MM.1S (cell line): ENCODE data around the gene LIF.
"Not testable (repeated sequence)": the region's sequence is repeated elsewhere in the genome, so short reads cannot be mapped to it uniquely, and the experiment has no call there.

ENCODE experiments used
- DNase-seq: peaks from one replicate; pipeline ENCODE4 v3.0.0-alpha.2; 2015
- H2AFZ ChIP-seq: fragments of 300-600 bp; sonication (generic); 2 replicates; pipeline ENCODE4 v1.6.0; 2016; ENCODE audit warnings: antibody characterized with exemption, low read length
- H3F3A ChIP-seq: fragments of 300-600 bp; sonication (generic); 2 replicates; pipeline ENCODE4 v1.6.1; 2016; ENCODE audit warnings: mild to moderate bottlenecking, antibody characterized with exemption, low read length, moderate library complexity, mixed read lengths; ENCODE audit not compliant: insufficient read depth
- H3K27ac ChIP-seq: fragments of 300-600 bp; sonication (generic); 2 replicates; pipeline ENCODE4 v1.5.1; 2016; ENCODE audit warnings: mild to moderate bottlenecking, low read length
- H3K27me3 ChIP-seq: fragments of 300-600 bp; sonication (generic); replicated peaks from 2 replicates; pipeline ENCODE4 v1.6.0; 2016; ENCODE audit warnings: low read length; ENCODE audit not compliant: insufficient read depth
- H3K36me3 ChIP-seq: fragments of 300-600 bp; sonication (generic); replicated peaks from 2 replicates; pipeline ENCODE4 v1.6.1; 2016; ENCODE audit warnings: mild to moderate bottlenecking, low read length, mixed read lengths; ENCODE audit not compliant: insufficient read depth
- H3K4me1 ChIP-seq: fragments of 300-600 bp; sonication (generic); 2 replicates; pipeline ENCODE4 v1.6.1; 2016; ENCODE audit warnings: low read length, mixed read lengths
- H3K4me2 ChIP-seq: fragments of 300-600 bp; sonication (generic); 2 replicates; pipeline ENCODE4 v1.6.0; 2016; ENCODE audit warnings: low read depth, low read length
- H3K4me3 ChIP-seq: fragments of 300-600 bp; sonication (generic); 2 replicates; pipeline ENCODE4 v1.5.1; 2016; ENCODE audit warnings: low read length, mixed read lengths
- H3K79me2 ChIP-seq: fragments of 300-600 bp; sonication (generic); 2 replicates; pipeline ENCODE4 v1.6.1; 2016; ENCODE audit warnings: mixed run types, low read length, mixed read lengths
- H3K9ac ChIP-seq: fragments of 300-600 bp; sonication (generic); 2 replicates; pipeline ENCODE4 v1.6.1; 2016; ENCODE audit warnings: low read length, mixed read lengths
- H3K9me2 ChIP-seq: fragments of 300-600 bp; sonication (generic); replicated peaks from 2 replicates; pipeline ENCODE4 v1.6.1; 2016; ENCODE audit warnings: mild to moderate bottlenecking, low read length, mixed read lengths; ENCODE audit not compliant: insufficient read depth
- H3K9me3 ChIP-seq: fragments of 300-600 bp; sonication (generic); replicated peaks from 2 replicates; pipeline ENCODE4 v1.6.1; 2016; ENCODE audit warnings: mild to moderate bottlenecking, low read length, mixed read lengths; ENCODE audit not compliant: insufficient read depth
- H4K20me1 ChIP-seq: fragments of 300-600 bp; sonication (generic); 2 replicates; pipeline ENCODE4 v1.6.1; 2016; ENCODE audit warnings: mild to moderate bottlenecking, low read length, moderate library complexity, mixed read lengths; ENCODE audit not compliant: insufficient read depth
- EZH2 ChIP-seq: fragments of 300-600 bp; sonication (generic); optimal IDR thresholded peaks from 2 replicates; pipeline ENCODE3; 2017; ENCODE audit warnings: low read depth, mild to moderate bottlenecking, antibody characterized with exemption, low read length, mixed read lengths
- EZH2phosphoT487 ChIP-seq: fragments of 300-600 bp; sonication (generic); IDR thresholded peaks from 2 replicates; pipeline ENCODE4 v1.6.1; 2018; ENCODE audit warnings: antibody characterized with exemption, low read length
- TF ChIP-seq, protein P1 (sequence below): fragments of 300-600 bp; sonication (generic); IDR thresholded peaks from 2 replicates; pipeline ENCODE4 v1.5.1; 2016; ENCODE audit warnings: antibody characterized with exemption, low read length, mixed read lengths

Gene LIF

DNA sequence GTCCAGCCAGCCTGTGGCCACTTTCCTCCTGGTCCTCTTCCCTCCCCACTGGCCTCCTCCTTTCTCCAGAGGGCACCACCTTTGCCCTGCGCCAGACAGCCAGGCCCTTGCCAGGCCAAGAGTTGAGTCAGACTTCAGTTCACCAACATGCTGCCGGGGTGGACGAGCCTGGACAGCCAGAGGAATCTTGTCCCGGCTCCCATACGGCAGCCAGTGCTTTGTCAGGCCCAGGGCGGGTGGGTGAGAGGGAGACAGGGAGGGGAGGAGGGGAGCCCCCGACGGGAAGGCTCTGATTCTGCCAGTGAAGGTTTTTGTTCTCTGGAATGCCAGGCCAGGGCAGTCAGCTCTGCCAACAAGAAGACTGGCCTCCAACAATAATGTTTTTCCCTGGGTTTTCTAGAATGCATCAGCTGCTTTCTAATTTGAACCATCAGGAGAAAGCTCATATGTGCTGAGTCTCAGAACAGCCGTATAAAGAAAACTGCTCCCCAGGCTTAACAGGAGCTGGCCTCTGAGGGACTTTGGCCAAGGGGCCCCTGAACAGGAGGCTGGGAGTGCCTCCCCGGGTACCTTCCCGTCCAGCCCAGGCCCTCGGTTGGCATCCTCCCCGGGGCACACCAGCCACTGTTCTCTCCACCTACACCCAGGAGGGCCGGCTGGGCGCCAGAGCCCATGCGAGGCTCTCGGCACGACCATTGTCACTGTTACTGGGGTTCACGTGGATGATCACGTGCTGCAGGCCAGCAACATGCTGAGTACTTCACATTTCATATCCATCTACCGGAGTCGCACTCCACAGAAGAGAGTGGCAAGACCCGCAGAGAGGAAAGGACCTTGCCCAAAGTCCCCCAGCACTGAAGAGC, 28.6 kb downstream of the LIF start:
- no peaks in the 10 kb centered on the region for H3K79me2 ChIP-seq
- H3K27ac ChIP-seq: no peak overlapping the region
- peaks cover 12% of the 10 kb centered on the region for H3F3A ChIP-seq
- no peaks in the 10 kb centered on the region for H4K20me1 ChIP-seq
- no peaks in the 10 kb centered on the region for H3K9me3 ChIP-seq
- H3K9me2 ChIP-seq: no peaks in the 10 kb centered on the region
- H3K27me3 ChIP-seq: peaks cover 22% of the 10 kb centered on the region
- no peak overlapping the region for H3K4me2 ChIP-seq
- H3K36me3 ChIP-seq: no peaks in the 10 kb centered on the region
- no peak for DNase-seq
- no peak overlapping the region for H2AFZ ChIP-seq
- H3K9ac ChIP-seq: no peak overlapping the region
- no peak overlapping the region for H3K4me3 ChIP-seq
- peaks cover 23% of the 10 kb centered on the region for H3K4me1 ChIP-seq
- TF ChIP-seq EZH2: no peak

DNA sequence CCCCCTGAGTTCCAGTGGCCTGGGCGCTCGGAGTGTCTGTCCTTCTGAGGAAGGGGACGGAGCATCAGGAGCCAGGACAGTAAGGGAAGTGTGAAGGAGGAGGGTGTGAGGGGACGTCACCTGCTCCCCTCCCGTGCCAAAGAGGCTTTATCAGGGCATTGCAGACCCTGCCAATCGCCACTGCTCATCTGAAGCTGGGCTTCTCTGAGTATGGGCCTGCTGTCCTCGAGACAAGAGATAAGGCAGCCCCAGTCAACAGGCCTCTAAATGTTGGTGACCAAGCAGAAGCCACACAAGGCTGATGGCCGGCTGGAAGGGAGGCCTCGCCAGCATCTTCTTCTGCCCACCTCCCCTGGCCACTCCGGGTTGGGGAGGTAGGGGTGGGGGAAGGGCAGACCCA, 29.8 kb downstream of the LIF start:
- Histone ChIP-seq H3F3A (peaks cover 12% of the 10 kb centered on the region), H3K4me3 (no peak overlapping the region), H3K9me2 (no peaks in the 10 kb centered on the region), H3K79me2 (no peaks in the 10 kb centered on the region), H3K9ac (no peak overlapping the region), H3K27ac (no peak overlapping the region), H3K36me3 (no peaks in the 10 kb centered on the region), H3K27me3 (peaks cover 22% of the 10 kb centered on the region), H2AFZ (no peak overlapping the region), H4K20me1 (no peaks in the 10 kb centered on the region), H3K4me1 (peaks cover 18% of the 10 kb centered on the region), H3K9me3 (no peaks in the 10 kb centered on the region), H3K4me2 (no peak overlapping the region)
- DNase-seq: no peak
- TF ChIP-seq EZH2phosphoT487: no peak
- TF ChIP-seq EZH2: no peak
- TF ChIP-seq, protein P1, sequence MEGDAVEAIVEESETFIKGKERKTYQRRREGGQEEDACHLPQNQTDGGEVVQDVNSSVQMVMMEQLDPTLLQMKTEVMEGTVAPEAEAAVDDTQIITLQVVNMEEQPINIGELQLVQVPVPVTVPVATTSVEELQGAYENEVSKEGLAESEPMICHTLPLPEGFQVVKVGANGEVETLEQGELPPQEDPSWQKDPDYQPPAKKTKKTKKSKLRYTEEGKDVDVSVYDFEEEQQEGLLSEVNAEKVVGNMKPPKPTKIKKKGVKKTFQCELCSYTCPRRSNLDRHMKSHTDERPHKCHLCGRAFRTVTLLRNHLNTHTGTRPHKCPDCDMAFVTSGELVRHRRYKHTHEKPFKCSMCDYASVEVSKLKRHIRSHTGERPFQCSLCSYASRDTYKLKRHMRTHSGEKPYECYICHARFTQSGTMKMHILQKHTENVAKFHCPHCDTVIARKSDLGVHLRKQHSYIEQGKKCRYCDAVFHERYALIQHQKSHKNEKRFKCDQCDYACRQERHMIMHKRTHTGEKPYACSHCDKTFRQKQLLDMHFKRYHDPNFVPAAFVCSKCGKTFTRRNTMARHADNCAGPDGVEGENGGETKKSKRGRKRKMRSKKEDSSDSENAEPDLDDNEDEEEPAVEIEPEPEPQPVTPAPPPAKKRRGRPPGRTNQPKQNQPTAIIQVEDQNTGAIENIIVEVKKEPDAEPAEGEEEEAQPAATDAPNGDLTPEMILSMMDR: no peak

DNA sequence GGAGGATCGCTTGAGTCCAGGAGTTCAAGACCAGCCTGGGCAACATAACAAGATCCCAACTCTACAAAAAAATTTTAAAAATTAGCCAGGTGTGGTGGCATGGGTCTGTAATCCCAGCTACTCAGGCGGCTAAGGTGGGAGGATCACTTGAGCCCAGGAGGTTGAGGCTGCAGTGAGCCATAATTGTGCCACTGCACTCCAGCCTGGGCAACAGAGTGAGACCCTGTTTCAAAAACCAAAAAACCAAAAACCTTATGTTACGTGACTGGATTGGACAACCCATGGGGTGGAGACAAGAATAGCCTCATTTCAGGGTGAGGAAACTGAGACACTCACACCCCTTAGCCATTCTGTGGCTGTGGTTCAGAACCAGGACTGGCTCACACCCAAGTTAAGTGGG, 30.3 kb downstream of the LIF start:
- H3K4me2 ChIP-seq: not testable (repeated sequence)
- peaks cover 14% of the 10 kb centered on the region for H3K4me1 ChIP-seq
- peaks cover 12% of the 10 kb centered on the region for H3F3A ChIP-seq

DNA sequence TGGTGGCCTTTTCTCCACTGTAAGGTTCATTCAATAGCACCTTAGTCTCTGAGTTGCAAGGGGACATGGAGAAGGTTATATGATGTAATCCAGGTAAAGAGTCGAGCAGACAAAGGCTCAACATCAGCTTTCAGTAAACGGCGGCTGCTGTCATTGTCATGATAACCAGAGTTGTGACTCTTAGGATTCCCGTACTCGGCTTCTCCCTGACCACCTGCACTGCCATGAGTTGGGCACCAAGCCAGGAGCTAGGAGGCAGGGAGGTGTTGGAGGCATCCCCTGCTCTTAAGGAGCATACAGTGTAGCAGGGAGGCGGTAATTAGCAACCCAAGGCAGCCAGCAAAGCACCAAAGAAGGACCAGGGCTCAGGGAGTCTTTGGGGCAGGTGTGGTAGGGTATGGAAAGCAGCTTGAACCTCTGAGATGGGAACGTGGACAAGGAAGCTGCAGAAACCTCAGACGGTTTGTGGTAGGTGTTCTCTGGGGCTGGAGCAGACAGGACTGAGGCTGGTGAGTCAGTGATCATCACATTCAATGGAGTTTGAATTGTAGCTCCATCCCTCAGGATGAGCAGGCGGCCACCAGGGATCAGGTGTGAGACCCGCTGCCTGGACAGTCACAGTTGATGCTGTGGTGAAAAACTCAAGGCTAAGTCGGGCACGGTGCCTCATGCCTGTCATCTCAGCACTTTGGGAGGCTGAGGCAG, 31.7 kb downstream of the LIF start:
- H3K4me3 ChIP-seq: no peak overlapping the region
- H3K4me2 ChIP-seq: no peak overlapping the region
- DNase-seq: no peak
- no peaks in the 10 kb centered on the region for H3K36me3 ChIP-seq
- no peaks in the 10 kb centered on the region for H3K9me2 ChIP-seq
- no peaks in the 10 kb centered on the region for H3F3A ChIP-seq
- peaks cover 1% of the 10 kb centered on the region for H3K4me1 ChIP-seq
- no peak overlapping the region for H3K27ac ChIP-seq
- no peak overlapping the region for H3K9ac ChIP-seq
- no peaks in the 10 kb centered on the region for H3K9me3 ChIP-seq
- no peaks in the 10 kb centered on the region for H3K79me2 ChIP-seq
- H2AFZ ChIP-seq: no peak overlapping the region
- TF ChIP-seq EZH2: no peak
- TF ChIP-seq EZH2phosphoT487: no peak
- TF ChIP-seq, protein P1: no peak
- peaks cover 31% of the 10 kb centered on the region for H3K27me3 ChIP-seq
- no peaks in the 10 kb centered on the region for H4K20me1 ChIP-seq

More for the DNA sequence above, 30.3 kb downstream of the LIF start:
- not testable (repeated sequence) for H2AFZ ChIP-seq, H3K4me3 ChIP-seq, H3K36me3 ChIP-seq, H3K79me2 ChIP-seq, H3K9ac ChIP-seq, DNase-seq, H3K9me2 ChIP-seq, H3K9me3 ChIP-seq, H3K27ac ChIP-seq, H4K20me1 ChIP-seq
- H3K27me3 ChIP-seq: peaks cover 23% of the 10 kb centered on the region
